OCI-LY7 (cell line): Measurements from ENCODE around the gene GRK4. TPM values are rescaled to one million over a fixed set of nuclear protein-coding genes. Genes with fewer than 3 reads are reported as not detected.
A peak's percentile ranks its signal among the peaks of the same experiment; 100 is the strongest.

Experiments used
- BruUV-seq: library from RNA; stranded (reverse); fragments of 400-500 nt; replicated peaks from 2 replicates; lab custom pipeline; 2021; lab: Mats Ljungman, UMichigan
- CTCF ChIA-PET: fragments of 300-600 bp; sonication (Branson Sonifier 250); formaldehyde crosslinking; loops from one replicate; lab custom pipeline; 2022; ENCODE audit warnings: antibody characterized with exemption; ENCODE audit not compliant: unreplicated experiment; lab: Charles Lee
- POLR2A ChIA-PET: fragments of 300-600 bp; sonication (Branson Sonifier 250); formaldehyde crosslinking; loops from one replicate; lab custom pipeline; 2022; ENCODE audit warnings: antibody characterized with exemption; lab: Charles Lee
- DNase-seq: peaks from one replicate; pipeline ENCODE4 v3.0.0-alpha.2; 2015; ENCODE audit warnings: low spot score
- H2AFZ ChIP-seq: fragments of 200-600 bp; sonication (generic), shearing (Covaris generic); 2 replicates; pipeline ENCODE4 v1.6.1; 2014; ENCODE audit warnings: mild to moderate bottlenecking, antibody characterized with exemption, low read length, moderate library complexity
- H3K27ac ChIP-seq: fragments of 200-600 bp; sonication (generic); 2 replicates; pipeline ENCODE4 v1.5.1; 2014; ENCODE audit warnings: mixed run types, low read depth, mild to moderate bottlenecking, moderate library complexity, low read length, inconsistent platforms; ENCODE audit not compliant: poor library complexity, severe bottlenecking
- H3K36me3 ChIP-seq: fragments of 200-600 bp; sonication (generic); 2 replicates; pipeline ENCODE4 v1.6.1; 2014; ENCODE audit warnings: mild to moderate bottlenecking, antibody characterized with exemption, low read length, moderate library complexity, mixed read lengths; ENCODE audit not compliant: insufficient read depth
- H3K4me1 ChIP-seq: fragments of 200-600 bp; sonication (generic); 2 replicates; pipeline ENCODE4 v1.5.1; 2014; ENCODE audit warnings: mild to moderate bottlenecking, low read length; ENCODE audit not compliant: insufficient read depth, poor library complexity, severe bottlenecking
- H3K4me2 ChIP-seq: fragments of 200-600 bp; sonication (generic); 2 replicates; pipeline ENCODE4 v1.6.1; 2014; ENCODE audit warnings: mild to moderate bottlenecking, low read length
- H3K4me3 ChIP-seq: fragments of 200-600 bp; sonication (generic); 2 replicates; pipeline ENCODE4 v1.5.1; 2014; ENCODE audit warnings: mild to moderate bottlenecking, low read depth, low read length; ENCODE audit not compliant: poor library complexity, severe bottlenecking
- H3K79me2 ChIP-seq: fragments of 200-600 bp; sonication (generic); 2 replicates; pipeline ENCODE4 v1.6.1; 2016; ENCODE audit warnings: low read depth, mild to moderate bottlenecking, low read length, moderate library complexity, mixed read lengths; ENCODE audit not compliant: insufficient read depth
- H3K9me2 ChIP-seq: fragments of 200-600 bp; sonication (generic); 2 replicates; pipeline ENCODE4 v1.6.1; 2016; ENCODE audit warnings: mild to moderate bottlenecking, low read length, mixed read lengths; ENCODE audit not compliant: insufficient read depth
- H3K9me3 ChIP-seq: fragments of 200-600 bp; sonication (generic); 2 replicates; pipeline ENCODE4 v1.6.1; 2014; ENCODE audit warnings: mild to moderate bottlenecking, mixed run types, low read length, mixed read lengths
- H4K20me1 ChIP-seq: fragments of 200-600 bp; sonication (generic); 2 replicates; pipeline ENCODE4 v1.6.1; 2014; ENCODE audit warnings: mild to moderate bottlenecking, antibody characterized with exemption, low read length, moderate library complexity, mixed read lengths; ENCODE audit not compliant: insufficient read depth
- CTCF ChIP-seq: fragments of 200-600 bp; sonication (generic); conservative IDR thresholded peaks from 2 replicates; pipeline ENCODE4 v1.5.1; 2014; ENCODE audit warnings: mild to moderate bottlenecking, antibody characterized with exemption, low read length, moderate library complexity, mixed read lengths
- EZH2phosphoT487 ChIP-seq: fragments of 200-600 bp; sonication (generic); IDR thresholded peaks from 2 replicates; pipeline ENCODE4 v1.6.1; 2018; ENCODE audit warnings: low read depth, borderline replicate concordance, mild to moderate bottlenecking, mixed run types, antibody characterized with exemption, low read length, moderate library complexity, mixed read lengths
- intact Hi-C: fragments of 100-400 bp; cut with micrococcal nuclease; formaldehyde crosslinking; loops from one replicate; pipeline ENCODE4 v1.10.0; 2022; ENCODE audit not compliant: unreplicated experiment
- total RNA-seq, 2 experiments: library from RNA; depleted of rRNA in 1 of 2; stranded (reverse); fragments of >200 nt in 1 of 2; shearing (Covaris generic) in 1 of 2; gene quantifications; 2 replicates each; pipeline ENCODE4 v1.2.3, GENCODE V29; 2014 to 2022

GRK4 gene
- total RNA-seq, 2 experiments from 2014 or later, result 6.5 to 9.1 TPM

- no peaks in the 10 kb centered on the region for H3K4me1 ChIP-seq
- ChIA-PET CTCF (no interaction called here), POLR2A (no interaction called here)
- no peak overlapping the region for H3K4me2 ChIP-seq
- no peak for DNase-seq
- no peaks in the 10 kb centered on the region for H3K79me2 ChIP-seq
- H3K4me3 ChIP-seq, result no peak overlapping the region
- no peak for TF ChIP-seq EZH2phosphoT487
- no peak for TF ChIP-seq CTCF
- no peaks in the 10 kb centered on the region for H3K9me3 ChIP-seq
- no peak overlapping the region for H2AFZ ChIP-seq
- no peaks in the 10 kb centered on the region for H3K36me3 ChIP-seq
- H3K9me2 ChIP-seq, result no peaks in the 10 kb centered on the region
- intact Hi-C loops, result no loop called here
- H4K20me1 ChIP-seq, result no peaks in the 10 kb centered on the region
- no TSS peak for BruUV-seq
- H3K27ac ChIP-seq, result no peak overlapping the region
These were observed 44.4 kb downstream of the GRK4 start for GRCh38 chr4:3007724-3008123.

GRCh38 chr4:3009422-3009821, 46.1 kb downstream of the GRK4 start:
- intact Hi-C loops, result no loop called here
- TF ChIP-seq EZH2phosphoT487, result no peak
- peak; percentile 46 for TF ChIP-seq CTCF
- ChIA-PET CTCF (no interaction called here), POLR2A (interaction anchor here (0.6 to 0.7 kb wide), 3 partner anchors 20 to 390 kb away, joined by 3 to 4 read pairs (median 3); no protein-coding TSS in a partner anchor)
- Histone ChIP-seq H3K27ac (no peak overlapping the region), H3K4me2 (no peak overlapping the region), H4K20me1 (no peaks in the 10 kb centered on the region), H3K9me2 (no peaks in the 10 kb centered on the region), H3K9me3 (no peaks in the 10 kb centered on the region), H3K4me1 (no peaks in the 10 kb centered on the region), H3K4me3 (no peak overlapping the region), H2AFZ (no peak overlapping the region), H3K36me3 (no peaks in the 10 kb centered on the region), H3K79me2 (no peaks in the 10 kb centered on the region)
- DNase-seq, result peak; percentile 29
- no TSS peak for BruUV-seq

- no peak for DNase-seq
- TF ChIP-seq CTCF (no peak), EZH2phosphoT487 (no peak)
- Histone ChIP-seq H4K20me1 (no peaks in the 10 kb centered on the region), H3K36me3 (no peaks in the 10 kb centered on the region), H3K9me2 (no peaks in the 10 kb centered on the region), H3K4me2 (no peak overlapping the region), H2AFZ (no peak overlapping the region), H3K4me3 (no peak overlapping the region), H3K79me2 (no peaks in the 10 kb centered on the region), H3K9me3 (no peaks in the 10 kb centered on the region), H3K4me1 (no peaks in the 10 kb centered on the region), H3K27ac (no peak overlapping the region)
- BruUV-seq, result no TSS peak
- POLR2A ChIA-PET, result no interaction called here
- CTCF ChIA-PET, result no interaction called here
- intact Hi-C loops, result no loop called here
These were observed 47.2 kb downstream of the GRK4 start for GRCh38 chr4:3010577-3010976.
